Measurements from ENCODE around the gene AXIN2.

- TF ChIP-seq CTCF (conservative IDR thresholded peaks at IDR 0.05; ENCODE audit: low read length) (no peak), EZH2phosphoT487 (IDR thresholded peaks at IDR 0.05; ENCODE audit: borderline replicate concordance) (no peak)
These were observed 10.7 kb downstream of the AXIN2 start for GRCh38 chr17:65550758-65551157.
